ENCODE measurements around the gene SERP2. TPM values are rescaled to one million over a fixed set of nuclear protein-coding genes. Genes with fewer than 3 reads are reported as not detected.

Gene SERP2
- total and polyA plus RNA-seq, 2 of the 8 experiments (the other 6 are each of a cell fraction or from before 2014, with no cell fraction given), result 2.0 to 2.3 TPM

GRCh38 chr13:44403461-44404056, 29.9 kb downstream of the SERP2 start:
- peak overlapping the region; percentile 99 for H2BK20ac ChIP-seq (ENCODE audit: low read length)
- no peak overlapping the region; a peak in 1 of 7 replicates for H3K9ac ChIP-seq (replicated peaks in 1 of 4; ENCODE audit: extremely low read depth in 1 of 4, low read depth in 3 of 4, low read length in 3 of 4)
- ChIA-PET POLR2A (ENCODE audit: partially characterized antibody) (interaction anchor here (0.6 to 11.1 kb wide), 10 partner anchors 8 to 449 kb away, joined by 3 to 125 read pairs (median 4); no protein-coding TSS in a partner anchor), CTCF (ENCODE audit: partially characterized antibody) (interaction anchor here (0.8 to 1.8 kb wide), 7 partner anchors 12 to 160 kb away, joined by 3 to 6 read pairs (median 4); no protein-coding TSS in a partner anchor)
- DNase-seq (ENCODE audit: low read depth in 1 of 2, low spot score in 2 of 2) (no peak), FAIRE-seq (no peak)
- H3K27me3 ChIP-seq (replicated peaks in 1 of 4; ENCODE audit: control insufficient read depth in 3 of 4, extremely low read depth in 1 of 4, insufficient read depth in 3 of 4, low read length in 3 of 4), result no peaks in the 10 kb centered on the region
- no peak overlapping the region; the same call in 1 of the 2 replicates for H2BK15ac ChIP-seq (ENCODE audit: low read length)
- peak overlapping the region; percentile 82 for H2BK120ac ChIP-seq (replicated peaks; ENCODE audit: low read depth, low read length)
- H3K4me3 ChIP-seq (ENCODE audit: extremely low read depth in 1 of 4, insufficient read depth in 2 of 4, low read depth in 3 of 4, low read length in 4 of 4), result peak overlapping the region; percentile 2 to 44 (median 11); a peak in 4 of 8 replicates
- H3K23ac ChIP-seq (ENCODE audit: insufficient read length), result no peak overlapping the region
- peak overlapping the region; percentile 55 for H3K4ac ChIP-seq (replicated peaks; ENCODE audit: insufficient read length, low read depth, low read length)
- H2BK5ac ChIP-seq (ENCODE audit: low read depth, low read length), result peak overlapping the region; percentile 82; the same call in 1 of the 2 replicates
- H4K8ac ChIP-seq (ENCODE audit: extremely low read depth, insufficient read depth, low read length), result no peak overlapping the region
- H4K20me1 ChIP-seq (replicated peaks in 1 of 2; ENCODE audit: control insufficient read depth in 1 of 2, insufficient read depth in 2 of 2, low read length in 2 of 2), result no peaks in the 10 kb centered on the region
- no peaks in the 10 kb centered on the region for H3K79me1 ChIP-seq (ENCODE audit: low read depth, low read length)
- H3K36me3 ChIP-seq (ENCODE audit: control insufficient read depth in 2 of 4, insufficient read depth in 4 of 4, low read length in 3 of 4), result no peaks in the 10 kb centered on the region
- peak overlapping the region; percentile 66 for H3K56ac ChIP-seq (replicated peaks; ENCODE audit: insufficient read length, low read depth, low read length)
- H3K18ac ChIP-seq (ENCODE audit: extremely low read depth, low read length), result peak overlapping the region; percentile 96
- peak overlapping the region; percentile 41 for H4K91ac ChIP-seq (replicated peaks; ENCODE audit: insufficient read length, low read length)
- peak overlapping the region; percentile 57 for H4K5ac ChIP-seq (ENCODE audit: insufficient read length, low read depth, low read length)
- H3K23me2 ChIP-seq (ENCODE audit: low read depth, low read length), result no peaks in the 10 kb centered on the region; the same call in 1 of the 2 replicates
- no peaks in the 10 kb centered on the region for H3K9me3 ChIP-seq (ENCODE audit: insufficient read depth in 2 of 2, low read depth in 1 of 2, low read length in 1 of 2)
- H2AFZ ChIP-seq (ENCODE audit: low read length), result peak overlapping the region; percentile 75; the same call in 1 of the 2 replicates
- no peak overlapping the region; the same call in 1 of the 2 replicates for H2AK5ac ChIP-seq (ENCODE audit: low read depth, low read length)
- H3K4me2 ChIP-seq (ENCODE audit: insufficient read depth in 1 of 2, low read depth in 2 of 2, low read length in 2 of 2), result peak overlapping the region; percentile 62 to 91
- WGBS, 2 experiments (ENCODE audit: extremely low coverage in 1 of 2, insufficient coverage in 1 of 2, insufficient read length in 1 of 2, insufficient replicate concordance in 2 of 2, low coverage in 1 of 2, low lambda C conversion rate in 2 of 2, missing lambda C conversion rate in 1 of 2), result 21% methylated on average over 11 of the region's 11 CpGs; no CpG with 5 or more reads in 1 of the 2 experiments
- TF ChIP-seq BCL11A (IDR thresholded peaks at IDR 0.05; ENCODE audit: low read depth in 2 of 2, low read length in 2 of 2) (no peak), EP300 (IDR thresholded peaks at IDR 0.05; ENCODE audit: borderline replicate concordance in 1 of 2, low read depth in 2 of 2, low read length in 2 of 2) (no peak), TAF7 (optimal IDR thresholded peaks at IDR 0.05; ENCODE audit: borderline replicate concordance, low read depth, low read length) (no peak), E2F6 (IDR thresholded peaks at IDR 0.05) (no peak), EGR1 (IDR thresholded peaks at IDR 0.05; ENCODE audit: borderline replicate concordance, low read depth, low read length) (no peak), HDAC6 (IDR thresholded peaks at IDR 0.05; ENCODE audit: low read depth, low read length) (no peak)
- peaks cover 16 to 53% (median 34%) of the 10 kb centered on the region in 4 experiments for H3K4me1 ChIP-seq (replicated peaks in 1 of 4; ENCODE audit: control insufficient read depth in 3 of 4, insufficient read depth in 4 of 4, low read length in 3 of 4)
- H3K27ac ChIP-seq (ENCODE audit: low read depth, low read length), result 0 out of 2 replicates have a peak overlapping the region, but pooled peaks have one; percentile 55
- no peak overlapping the region for H3K14ac ChIP-seq (ENCODE audit: insufficient read length)
- H2BK12ac ChIP-seq (ENCODE audit: low read depth, low read length), result peak overlapping the region; percentile 89
- no peaks in the 10 kb centered on the region for H3K79me2 ChIP-seq (ENCODE audit: control insufficient read depth in 1 of 2, insufficient read depth in 2 of 2, low read length in 2 of 2)
